Frontal cortex (tissue), 4 donors: ENCODE data around the gene KIAA0753. TPM values are rescaled to one million over a fixed set of nuclear protein-coding genes. Genes with fewer than 3 reads are reported as not detected.
"Not testable (repeated sequence)": the region's sequence is repeated elsewhere in the genome, so short reads cannot be mapped to it uniquely, and the experiment has no call there.

Source experiments
- DNase-seq, 2 donors: peaks; one replicate each; pipeline ENCODE4 v3.0.0; 2012; ENCODE audit warnings: low spot score in 2 of 2
- FAIRE-seq: peaks from 2 replicates; lab custom pipeline; 2012; peaks lifted over from hg19 to GRCh38; lab: Jason Lieb, UNC
- total RNA-seq: library from RNA; depleted of rRNA; stranded (reverse); fragments of >200 nt; gene quantifications from one replicate; pipeline ENCODE4 v1.2.3, GENCODE V29; 2014
- donor health status: control.
- donor health status: control.
- donor health status: control.

Gene KIAA0753
- total RNA-seq, 1 donor from 2014 or later = 26.5 TPM

DNA sequence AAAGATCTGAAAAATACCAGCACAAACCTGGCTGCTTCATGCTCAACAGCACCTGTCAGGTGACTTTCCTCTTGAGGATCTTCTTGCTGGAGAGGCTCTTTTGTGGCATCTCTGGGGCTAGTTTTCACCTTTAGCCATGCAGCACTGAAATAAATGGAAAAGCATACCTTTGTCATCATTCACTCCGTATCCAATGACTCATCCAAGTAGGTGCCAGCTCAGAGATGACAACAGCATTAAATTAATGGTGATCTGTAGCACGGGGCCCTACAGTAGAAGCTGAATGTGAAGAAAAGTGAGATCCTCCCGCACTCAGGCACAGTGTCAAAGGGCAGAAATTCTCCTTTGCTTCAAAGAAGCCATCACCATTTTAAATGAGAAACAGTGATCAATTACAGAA lies 32.2 kb downstream of the KIAA0753 start:
- no peak for FAIRE-seq
- DNase-seq = no peak

DNA sequence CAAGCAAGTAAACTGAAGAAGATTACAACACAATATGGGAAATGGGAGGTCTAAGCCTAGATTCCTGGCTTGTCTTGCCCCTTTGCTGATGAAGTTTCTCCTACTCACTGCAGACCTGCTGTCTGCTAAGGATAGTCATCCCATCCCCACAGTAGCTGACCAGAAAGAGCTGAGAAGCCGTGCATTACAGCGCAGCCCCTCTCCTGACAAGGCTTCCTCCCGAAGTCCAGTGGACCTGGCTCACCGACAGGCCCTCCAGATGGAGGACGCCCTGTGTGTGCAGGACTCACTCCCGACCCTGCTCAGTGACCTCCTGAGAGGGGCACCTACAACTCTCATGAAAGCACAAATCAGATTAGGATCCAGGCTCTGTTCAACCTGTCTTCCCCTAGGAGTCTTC lies 35.4 kb downstream of the KIAA0753 start:
- FAIRE-seq (no peak), DNase-seq (no peak)

DNA sequence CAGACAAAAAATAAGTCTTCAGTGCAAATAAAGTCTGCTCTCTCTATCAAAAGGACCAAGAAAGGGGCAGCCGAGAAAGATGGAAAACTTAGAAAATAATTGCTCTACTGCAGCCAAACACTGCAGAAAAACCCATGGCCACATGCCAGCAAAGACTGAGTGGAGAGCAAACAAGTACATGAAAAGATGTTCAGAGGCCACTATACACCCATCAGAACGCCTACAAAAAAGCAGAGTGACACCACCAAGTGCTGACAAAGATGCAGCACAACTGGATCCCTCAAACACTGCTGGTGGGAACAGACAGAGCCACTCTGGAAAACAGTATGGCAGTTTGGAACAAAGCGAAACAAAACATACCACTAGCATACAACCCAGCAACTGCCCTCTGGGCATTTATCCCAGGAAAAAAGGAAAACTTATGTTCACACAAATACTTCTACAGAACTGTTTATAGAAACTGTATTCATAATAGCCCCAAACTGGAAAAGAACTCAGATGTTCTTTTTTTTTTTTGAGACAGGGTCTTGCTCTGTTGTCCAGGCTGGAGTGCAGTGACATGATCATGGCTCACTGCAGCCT lies 36.7 kb downstream of the KIAA0753 start:
- DNase-seq (no peak), FAIRE-seq (no peak)

GRCh38 chr17:6602141-6602540 lies 38.4 kb downstream of the KIAA0753 start:
- FAIRE-seq (no peak), DNase-seq (no peak)

- FAIRE-seq = no peak
- DNase-seq = peak in 1 of 2 donors; percentile 24
These were observed 41.1 kb downstream of the KIAA0753 start for GRCh38 chr17:6599364-6599763.

- FAIRE-seq = no peak
- DNase-seq = no peak
These were observed 42.8 kb downstream of the KIAA0753 start for GRCh38 chr17:6597727-6598126.

DNA sequence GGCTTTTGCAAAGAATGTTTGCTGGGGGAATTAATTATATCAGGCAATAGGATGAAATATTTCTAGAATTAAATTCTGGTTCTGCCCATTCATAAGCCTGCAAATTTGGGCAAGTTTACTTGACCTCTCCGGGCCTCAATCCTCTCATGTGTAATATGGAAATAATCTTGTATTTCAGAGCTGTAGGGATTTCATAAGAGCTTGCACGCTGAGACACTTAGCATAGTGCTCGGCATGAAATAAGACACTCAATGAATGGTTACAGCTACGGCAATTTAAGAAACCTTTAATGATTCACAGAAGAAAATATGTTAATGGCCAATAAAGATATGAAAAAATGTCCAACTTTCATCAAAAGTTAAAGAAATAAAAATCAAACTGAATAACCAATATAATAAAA lies 43.6 kb downstream of the KIAA0753 start:
- no peak for FAIRE-seq

DNA sequence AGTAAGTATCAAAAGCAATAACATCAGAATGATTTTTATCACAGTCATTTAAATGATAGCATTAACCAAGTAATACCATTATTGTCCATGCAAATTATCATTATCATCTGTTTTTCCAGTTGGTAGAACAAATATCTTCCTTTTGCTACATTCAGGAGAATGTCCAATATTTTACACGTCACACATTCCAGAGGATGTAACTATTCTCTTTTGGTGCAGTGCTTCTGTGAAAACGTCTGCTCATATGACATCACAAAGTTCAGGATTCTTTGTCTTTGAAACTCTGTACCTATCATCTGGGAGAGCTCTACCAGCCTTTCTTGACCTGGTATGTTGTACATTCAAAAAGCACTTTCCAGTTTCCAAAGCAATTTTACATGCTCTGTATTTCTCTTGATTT lies 44.0 kb downstream of the KIAA0753 start:
- DNase-seq (no peak), FAIRE-seq (no peak)

More for the DNA sequence above, 43.6 kb downstream of the KIAA0753 start:
- DNase-seq = no peak

GRCh38 chr17:6596081-6596480 lies 44.4 kb downstream of the KIAA0753 start:
- FAIRE-seq = no peak
- DNase-seq = no peak

GRCh38 chr17:6593371-6593770 lies 47.1 kb downstream of the KIAA0753 start:
- FAIRE-seq, DNase-seq: not testable (repeated sequence)

- FAIRE-seq = no peak
- no peak for DNase-seq
These were observed 48.3 kb downstream of the KIAA0753 start for GRCh38 chr17:6592173-6592572.

- FAIRE-seq = no peak
- DNase-seq = no peak
These were observed 48.8 kb downstream of the KIAA0753 start for GRCh38 chr17:6591599-6592158.

DNA sequence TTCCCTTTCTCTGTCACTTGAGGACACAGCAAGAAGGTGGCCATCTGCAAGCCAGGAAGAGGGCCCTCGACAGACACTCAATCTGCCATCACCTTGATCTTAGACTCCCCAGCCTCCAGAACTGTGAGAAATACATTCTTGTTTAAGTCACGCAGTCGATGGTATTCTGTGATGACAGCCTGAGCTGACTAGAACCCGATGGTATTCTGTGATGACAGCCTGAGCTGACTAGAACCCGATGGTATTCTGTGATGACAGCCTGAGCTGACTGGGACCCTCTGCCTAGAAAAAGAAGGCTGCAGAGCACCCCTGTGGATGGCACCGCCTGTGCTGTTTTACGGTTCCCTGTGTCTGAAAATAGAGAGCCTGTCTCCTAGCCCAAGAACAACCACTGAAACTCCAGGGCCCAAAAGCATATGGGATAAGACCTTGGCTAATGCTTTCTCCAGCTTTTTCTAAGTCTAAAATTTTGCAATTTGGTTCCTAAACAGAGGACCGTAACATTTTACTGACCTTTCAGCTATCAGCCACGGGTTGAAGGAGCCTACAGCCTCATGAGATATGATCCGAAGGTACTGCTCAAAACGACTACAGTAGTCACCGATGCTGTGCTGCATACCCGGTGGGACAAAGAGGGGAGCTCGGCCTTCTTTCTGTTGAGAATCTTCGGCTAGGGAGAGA lies 51.1 kb downstream of the KIAA0753 start:
- DNase-seq (no peak), FAIRE-seq (no peak)

DNA sequence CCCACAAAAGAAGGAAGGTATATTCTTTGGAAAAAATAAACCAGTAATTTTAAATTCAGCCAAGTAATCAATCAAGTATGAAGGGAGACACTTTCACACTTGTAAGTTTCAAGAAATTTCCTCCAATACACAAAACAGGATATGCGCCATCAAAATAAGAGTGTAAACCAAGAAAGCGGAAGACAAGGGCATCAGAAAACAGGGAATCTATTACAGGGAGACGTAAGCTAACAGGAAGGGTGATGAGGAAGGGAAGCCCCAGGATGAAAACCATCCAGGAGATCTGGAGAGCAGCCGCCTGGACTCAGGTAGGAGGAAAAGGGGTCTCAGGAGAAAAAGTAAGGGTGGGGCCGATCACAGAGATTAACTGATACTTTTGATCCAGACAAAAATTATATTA lies 52.3 kb downstream of the KIAA0753 start:
- DNase-seq (no peak), FAIRE-seq (no peak)

- no peak for FAIRE-seq
These were observed 53.2 kb downstream of the KIAA0753 start for GRCh38 chr17:6587310-6587709.

DNA sequence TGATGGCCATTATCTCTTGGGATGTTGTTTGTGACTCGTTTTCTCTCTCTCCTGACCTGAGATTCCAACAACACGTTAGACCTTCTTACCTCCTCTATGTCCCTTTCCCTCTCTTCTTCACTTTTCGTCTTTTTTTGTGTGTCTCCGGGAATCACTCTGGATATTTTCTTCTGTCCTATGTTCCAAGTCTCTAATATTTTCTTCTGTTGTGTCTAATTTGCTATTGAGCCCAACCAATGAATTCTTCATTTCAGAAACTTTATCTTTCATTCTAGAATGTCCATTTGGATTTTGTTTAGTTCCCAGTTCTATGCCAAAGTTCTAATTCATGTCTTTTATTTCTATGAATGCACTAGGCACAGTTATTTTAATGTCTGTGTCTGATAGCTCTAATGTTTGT lies 57.1 kb downstream of the KIAA0753 start:
- FAIRE-seq (no peak), DNase-seq (no peak)

More at GRCh38 chr17:6587310-6587709, 53.2 kb downstream of the KIAA0753 start:
- no peak for DNase-seq

DNA sequence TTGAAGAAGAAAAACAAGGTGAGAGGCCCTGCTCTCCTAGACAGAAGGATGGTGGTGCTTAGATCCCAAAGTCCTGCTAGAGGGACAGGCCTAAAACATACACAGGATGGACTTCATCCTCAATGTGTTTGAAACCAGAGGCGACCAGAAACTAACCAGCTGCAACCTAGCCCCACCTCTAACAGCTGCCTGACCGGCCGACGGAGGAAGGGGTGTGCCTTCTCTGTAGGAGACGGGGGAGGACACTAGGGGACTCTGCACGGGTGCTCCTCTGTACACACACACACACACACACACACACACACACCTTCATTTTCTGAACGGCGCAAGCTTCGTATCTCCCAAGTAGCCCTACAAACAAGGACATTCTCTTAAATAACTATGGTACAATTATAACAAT lies 59.9 kb downstream of the KIAA0753 start:
- no peak for FAIRE-seq
- no peak for DNase-seq

GRCh38 chr17:6578491-6578890 lies 62.0 kb downstream of the KIAA0753 start:
- FAIRE-seq (no peak), DNase-seq (no peak)

- DNase-seq (no peak), FAIRE-seq (no peak)
These were observed 62.7 kb downstream of the KIAA0753 start for GRCh38 chr17:6577686-6578263.

- no peak for DNase-seq
- FAIRE-seq = no peak
These were observed 64.3 kb downstream of the KIAA0753 start for GRCh38 chr17:6576038-6576785.
